A549 treated with AZD9567 at 1 μM for 4 hours (cell line): ENCODE results near the gene BEX1. TPM values are rescaled to one million over a fixed set of nuclear protein-coding genes. Genes with fewer than 3 reads are reported as not detected.

Experiments
- total RNA-seq: library from RNA; stranded (reverse); fragments of 200-300 nt; extraction: Qiagen RNA extraction; gene quantifications from 5 replicates; pipeline ENCODE4 v1.2.3, GENCODE V29; 2022; ENCODE audit not compliant: insufficient read depth

The BEX1 gene
- total RNA-seq = not detected in 5 replicates

GRCh38 chrX:103063918-103064434 lies at the start of gene BEX1:
Gene BEX1, minus strand, starts transcription at chrX:103064171. Its CDS starts 897 bp downstream, at chrX:103063274.

GRCh38 chrX:103092942-103093341 lies 29.0 kb upstream of the BEX1 start, which contains the start of gene NXF3:
Gene NXF3, minus strand, starts transcription at chrX:103093143. Its CDS starts 120 bp downstream, at chrX:103093023.

Other genes with a start within 250 kb of the BEX1 start
- gene RAB40AL, start 126.9 kb downstream of the BEX1 start, total RNA-seq = 0.13 to 0.23 TPM (median 0.13 TPM) in 3 of 5 replicates, not detected in the others
- 0.06 to 0.19 TPM in 2 of 5 replicates, not detected in the others for gene NXF3, start 29.0 kb upstream of the BEX1 start, total RNA-seq
- gene BEX4, start 150.9 kb upstream of the BEX1 start, total RNA-seq = 2.0 to 2.3 TPM (median 2.0 TPM) in 4 of 5 replicates, not detected in the other
- 21.4 to 47.2 TPM (median 27.2 TPM) in 5 replicates for gene TCEAL8, start 191.0 kb upstream of the BEX1 start, total RNA-seq
- not detected in 5 replicates for gene TCEAL5, start 212.6 kb upstream of the BEX1 start, total RNA-seq
- 9.1 to 11.5 TPM (median 10.3 TPM) in 5 replicates for gene BEX2, start 246.8 kb upstream of the BEX1 start, total RNA-seq